ENCODE data around the gene TMTC1. TPM values are rescaled to one million over a fixed set of nuclear protein-coding genes. Genes with fewer than 3 reads are reported as not detected.

TMTC1 gene
- total and polyA plus RNA-seq, 2 of the 8 experiments (the other 6 are each of a cell fraction or from before 2014, with no cell fraction given) = 15.4 to 20.8 TPM

DNA sequence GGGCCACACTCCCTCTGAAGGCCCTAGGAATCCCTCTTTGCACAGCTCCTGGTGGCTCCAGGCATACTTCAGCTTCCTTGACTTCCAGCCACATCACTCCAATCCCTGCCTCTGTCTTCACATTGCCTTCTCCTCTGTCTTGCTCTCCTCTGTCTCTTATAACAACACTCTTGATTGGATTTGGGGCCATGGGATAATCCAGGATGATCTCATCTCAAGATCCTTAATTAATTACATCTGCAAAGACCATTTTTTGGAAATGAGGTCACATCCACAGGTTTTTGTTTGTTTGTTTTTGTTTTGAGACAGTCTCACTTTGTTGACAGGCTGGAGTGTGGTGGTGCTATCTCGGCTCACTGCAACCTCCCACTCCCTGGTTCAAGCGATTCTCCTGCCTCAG lies 88.7 kb downstream of the TMTC1 start:
- Histone ChIP-seq H2BK5ac (ENCODE audit: low read depth, low read length) (no peak overlapping the region), H3K4me1 (replicated peaks in 1 of 4; ENCODE audit: control insufficient read depth in 3 of 4, insufficient read depth in 4 of 4, low read length in 3 of 4) (peaks cover 0 to 13% (median 9%) of the 10 kb centered on the region in 4 experiments; a peak in 3 of 7 replicates), H3K79me2 (ENCODE audit: control insufficient read depth in 1 of 2, insufficient read depth in 2 of 2, low read length in 2 of 2) (no peaks in the 10 kb centered on the region), H4K8ac (ENCODE audit: extremely low read depth, insufficient read depth, low read length) (no peak overlapping the region), H3K9me3 (ENCODE audit: insufficient read depth in 2 of 2, low read depth in 1 of 2, low read length in 1 of 2) (no peaks in the 10 kb centered on the region), H2BK15ac (ENCODE audit: low read length) (no peak overlapping the region), H3K56ac (replicated peaks; ENCODE audit: insufficient read length, low read depth, low read length) (no peak overlapping the region), H4K91ac (replicated peaks; ENCODE audit: insufficient read length, low read length) (no peak overlapping the region), H2AFZ (ENCODE audit: low read length) (no peak overlapping the region), H3K4me3 (ENCODE audit: extremely low read depth in 1 of 4, insufficient read depth in 2 of 4, low read depth in 3 of 4, low read length in 4 of 4) (no peak overlapping the region), H3K23ac (ENCODE audit: insufficient read length) (no peak overlapping the region), H3K18ac (ENCODE audit: extremely low read depth, low read length) (no peak overlapping the region), H3K14ac (ENCODE audit: insufficient read length) (no peak overlapping the region), H3K4ac (replicated peaks; ENCODE audit: insufficient read length, low read depth, low read length) (no peak overlapping the region), H2BK20ac (ENCODE audit: low read length) (no peak overlapping the region), H2BK12ac (ENCODE audit: low read depth, low read length) (no peak overlapping the region), H3K4me2 (ENCODE audit: insufficient read depth in 1 of 2, low read depth in 2 of 2, low read length in 2 of 2) (no peak overlapping the region), H3K36me3 (ENCODE audit: control insufficient read depth in 2 of 4, insufficient read depth in 4 of 4, low read length in 3 of 4) (no peaks in the 10 kb centered on the region), H3K27me3 (replicated peaks in 1 of 4; ENCODE audit: control insufficient read depth in 3 of 4, extremely low read depth in 1 of 4, insufficient read depth in 3 of 4, low read length in 3 of 4) (no peaks in the 10 kb centered on the region), H3K27ac (ENCODE audit: low read depth, low read length) (no peak overlapping the region), H3K79me1 (ENCODE audit: low read depth, low read length) (no peaks in the 10 kb centered on the region), H2AK5ac (ENCODE audit: low read depth, low read length) (no peak overlapping the region), H4K5ac (ENCODE audit: insufficient read length, low read depth, low read length) (no peak overlapping the region), H3K9ac (replicated peaks in 1 of 4; ENCODE audit: extremely low read depth in 1 of 4, low read depth in 3 of 4, low read length in 3 of 4) (no peak overlapping the region), H4K20me1 (replicated peaks in 1 of 2; ENCODE audit: control insufficient read depth in 1 of 2, insufficient read depth in 2 of 2, low read length in 2 of 2) (no peaks in the 10 kb centered on the region), H3K23me2 (ENCODE audit: low read depth, low read length) (no peaks in the 10 kb centered on the region), H2BK120ac (replicated peaks; ENCODE audit: low read depth, low read length) (no peak overlapping the region)
- 96% methylated on average over 2 of the region's 2 CpGs; no CpG with 5 or more reads in 1 of the 2 experiments for WGBS, 2 experiments (ENCODE audit: extremely low coverage in 1 of 2, insufficient coverage in 1 of 2, insufficient read length in 1 of 2, insufficient replicate concordance in 2 of 2, low coverage in 1 of 2, low lambda C conversion rate in 2 of 2, missing lambda C conversion rate in 1 of 2)
- FAIRE-seq (no peak), DNase-seq (ENCODE audit: low read depth in 1 of 2, low spot score in 2 of 2) (no peak)
- ChIA-PET POLR2A (ENCODE audit: partially characterized antibody) (interaction anchor here (0.8 kb wide), 1 partner anchor 22 kb away, joined by 3 read pairs; no protein-coding TSS in a partner anchor), CTCF (ENCODE audit: partially characterized antibody) (interaction anchor here (0.8 to 1.3 kb wide), 2 partner anchors 9 kb away, joined by 3 to 4 read pairs; no protein-coding TSS in a partner anchor)
- TF ChIP-seq KDM5A (IDR thresholded peaks at IDR 0.05; ENCODE audit: low read length) (no peak), YY1 (IDR thresholded peaks at IDR 0.05; ENCODE audit: low read depth, low read length) (no peak), SP4 (IDR thresholded peaks at IDR 0.05; ENCODE audit: low read length) (no peak), POLR2AphosphoS5 (IDR thresholded peaks at IDR 0.05; ENCODE audit: low read depth, low read length) (no peak), KDM1A (IDR thresholded peaks at IDR 0.05; ENCODE audit: borderline replicate concordance, low read length) (no peak), TBP (IDR thresholded peaks at IDR 0.05; ENCODE audit: low read depth, low read length) (no peak), JUN (IDR thresholded peaks at IDR 0.05; ENCODE audit: low read depth, low read length) (no peak), POLR2A (IDR thresholded peaks at IDR 0.05; ENCODE audit: control extremely low read depth in 1 of 2, low read depth in 2 of 2, low read length in 2 of 2) (no peak), TCF12 (IDR thresholded peaks at IDR 0.05; ENCODE audit: low read depth, low read length) (no peak)
